ENCODE measurements around the gene CTBP2. TPM values are rescaled to one million over a fixed set of nuclear protein-coding genes. Genes with fewer than 3 reads are reported as not detected.

Gene CTBP2
- total and polyA plus RNA-seq, 10 of the 15 experiments (the other 5 are each of a cell fraction or from before 2014, with no cell fraction given), result 0.02 to 0.72 (median 0.06) TPM; not detected in 2

DNA sequence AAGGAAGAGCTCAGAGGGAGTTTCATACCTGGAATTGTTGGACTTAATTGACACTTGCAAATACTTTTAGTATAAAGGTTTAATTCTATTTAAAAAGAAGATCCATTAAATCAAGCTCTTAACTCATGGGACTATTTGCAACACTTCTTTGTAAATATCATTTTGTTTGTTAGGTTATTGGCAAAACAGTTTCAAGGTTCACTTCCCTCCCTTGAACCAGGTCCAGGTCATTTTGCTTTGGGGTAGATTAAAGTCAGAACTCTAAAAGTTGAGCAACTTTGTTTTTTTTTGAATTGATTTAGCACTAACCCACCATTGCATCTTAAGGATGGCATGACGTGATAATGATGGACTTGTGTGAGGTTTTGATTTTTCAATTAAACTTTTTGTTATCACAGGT lies 172.6 kb downstream of the CTBP2 start (continued):
- TF ChIP-seq, protein P1, sequence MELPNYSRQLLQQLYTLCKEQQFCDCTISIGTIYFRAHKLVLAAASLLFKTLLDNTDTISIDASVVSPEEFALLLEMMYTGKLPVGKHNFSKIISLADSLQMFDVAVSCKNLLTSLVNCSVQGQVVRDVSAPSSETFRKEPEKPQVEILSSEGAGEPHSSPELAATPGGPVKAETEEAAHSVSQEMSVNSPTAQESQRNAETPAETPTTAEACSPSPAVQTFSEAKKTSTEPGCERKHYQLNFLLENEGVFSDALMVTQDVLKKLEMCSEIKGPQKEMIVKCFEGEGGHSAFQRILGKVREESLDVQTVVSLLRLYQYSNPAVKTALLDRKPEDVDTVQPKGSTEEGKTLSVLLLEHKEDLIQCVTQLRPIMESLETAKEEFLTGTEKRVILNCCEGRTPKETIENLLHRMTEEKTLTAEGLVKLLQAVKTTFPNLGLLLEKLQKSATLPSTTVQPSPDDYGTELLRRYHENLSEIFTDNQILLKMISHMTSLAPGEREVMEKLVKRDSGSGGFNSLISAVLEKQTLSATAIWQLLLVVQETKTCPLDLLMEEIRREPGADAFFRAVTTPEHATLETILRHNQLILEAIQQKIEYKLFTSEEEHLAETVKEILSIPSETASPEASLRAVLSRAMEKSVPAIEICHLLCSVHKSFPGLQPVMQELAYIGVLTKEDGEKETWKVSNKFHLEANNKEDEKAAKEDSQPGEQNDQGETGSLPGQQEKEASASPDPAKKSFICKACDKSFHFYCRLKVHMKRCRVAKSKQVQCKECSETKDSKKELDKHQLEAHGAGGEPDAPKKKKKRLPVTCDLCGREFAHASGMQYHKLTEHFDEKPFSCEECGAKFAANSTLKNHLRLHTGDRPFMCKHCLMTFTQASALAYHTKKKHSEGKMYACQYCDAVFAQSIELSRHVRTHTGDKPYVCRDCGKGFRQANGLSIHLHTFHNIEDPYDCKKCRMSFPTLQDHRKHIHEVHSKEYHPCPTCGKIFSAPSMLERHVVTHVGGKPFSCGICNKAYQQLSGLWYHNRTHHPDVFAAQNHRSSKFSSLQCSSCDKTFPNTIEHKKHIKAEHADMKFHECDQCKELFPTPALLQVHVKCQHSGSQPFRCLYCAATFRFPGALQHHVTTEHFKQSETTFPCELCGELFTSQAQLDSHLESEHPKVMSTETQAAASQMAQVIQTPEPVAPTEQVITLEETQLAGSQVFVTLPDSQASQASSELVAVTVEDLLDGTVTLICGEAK (IDR thresholded peaks at IDR 0.05; ENCODE audit: borderline replicate concordance), result no peak
- TF ChIP-seq POU2F2 (IDR thresholded peaks at IDR 0.05; ENCODE audit: borderline replicate concordance, low read depth, low read length), result no peak
- TF ChIP-seq, protein P2, sequence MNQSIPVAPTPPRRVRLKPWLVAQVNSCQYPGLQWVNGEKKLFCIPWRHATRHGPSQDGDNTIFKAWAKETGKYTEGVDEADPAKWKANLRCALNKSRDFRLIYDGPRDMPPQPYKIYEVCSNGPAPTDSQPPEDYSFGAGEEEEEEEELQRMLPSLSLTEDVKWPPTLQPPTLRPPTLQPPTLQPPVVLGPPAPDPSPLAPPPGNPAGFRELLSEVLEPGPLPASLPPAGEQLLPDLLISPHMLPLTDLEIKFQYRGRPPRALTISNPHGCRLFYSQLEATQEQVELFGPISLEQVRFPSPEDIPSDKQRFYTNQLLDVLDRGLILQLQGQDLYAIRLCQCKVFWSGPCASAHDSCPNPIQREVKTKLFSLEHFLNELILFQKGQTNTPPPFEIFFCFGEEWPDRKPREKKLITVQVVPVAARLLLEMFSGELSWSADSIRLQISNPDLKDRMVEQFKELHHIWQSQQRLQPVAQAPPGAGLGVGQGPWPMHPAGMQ (IDR thresholded peaks at IDR 0.05; ENCODE audit: borderline replicate concordance), result no peak

DNA sequence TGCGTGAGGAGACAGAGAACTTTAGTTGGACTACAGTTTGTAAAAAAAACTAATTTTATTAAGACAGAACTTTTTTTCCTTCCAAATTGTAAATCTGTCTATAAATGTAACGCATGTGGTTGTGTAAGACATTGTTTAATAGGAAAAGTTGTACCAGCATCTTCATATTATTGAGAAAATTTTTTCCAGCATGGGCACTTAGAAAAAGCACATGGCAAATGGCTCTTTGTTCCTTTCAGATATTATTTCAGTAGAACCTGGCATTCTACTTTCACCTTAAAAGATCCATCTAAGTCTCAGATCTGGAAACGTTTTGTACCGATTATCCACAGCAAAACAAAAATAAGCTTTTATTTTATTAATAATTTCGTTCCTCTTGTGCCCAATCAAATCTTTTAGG lies 175.2 kb downstream of the CTBP2 start:
- 87% methylated on average over 5 of the region's 5 CpGs for WGBS (ENCODE audit: insufficient coverage, insufficient replicate concordance, low lambda C conversion rate, missing lambda C conversion rate)
- no peak overlapping the region for H3K9ac ChIP-seq (ENCODE audit: control insufficient read depth, insufficient read depth, low read length)
- ChIA-PET SMC1A (ENCODE audit: uncharacterized antibody, unreplicated experiment) (no interaction called here), POLR2A (no interaction called here), RAD21 (ENCODE audit: unreplicated experiment) (no interaction called here), CTCF (no interaction called here)
- H2AFZ ChIP-seq (ENCODE audit: control insufficient read depth, low read depth, low read length), result no peak overlapping the region
- ATAC-seq, result no peak
- no peak for FAIRE-seq
- no peak overlapping the region for H3K4me2 ChIP-seq (ENCODE audit: control insufficient read depth, insufficient read depth)
- H3K79me2 ChIP-seq (ENCODE audit: control insufficient read depth, insufficient read depth, low read length), result no peaks in the 10 kb centered on the region
- no peak for DNase-seq (ENCODE audit: low read depth, low spot score)
- no peaks in the 10 kb centered on the region for H3K27me3 ChIP-seq (replicated peaks in 1 of 2; ENCODE audit: control insufficient read depth in 2 of 2, insufficient read depth in 2 of 2, low read length in 1 of 2)
- intact Hi-C loops (cut with micrococcal nuclease; ENCODE audit: unreplicated experiment) (no loop called here), in situ Hi-C loops (cut with MboI) (no loop called here)
- no peak overlapping the region for H3K4me3 ChIP-seq
- BruUV-seq (replicated peaks), result no TSS peak
- H3K9me3 ChIP-seq (replicated peaks; ENCODE audit: control insufficient read depth, insufficient read depth, low read length), result no peaks in the 10 kb centered on the region
- H4K20me1 ChIP-seq (ENCODE audit: control insufficient read depth, insufficient read depth), result no peaks in the 10 kb centered on the region
- no peak overlapping the region for H3K27ac ChIP-seq (ENCODE audit: control insufficient read depth, insufficient read depth)
- H3K4me1 ChIP-seq (ENCODE audit: control insufficient read depth, insufficient read depth, low read length), result peaks cover 9% of the 10 kb centered on the region
- H3K36me3 ChIP-seq (ENCODE audit: control insufficient read depth in 2 of 2, insufficient read depth in 2 of 2, low read length in 1 of 2), result peaks cover 8% of the 10 kb centered on the region in 2 experiments
- TF ChIP-seq ATF7 (IDR thresholded peaks at IDR 0.05; ENCODE audit: low read depth) (no peak), NRF1 (conservative IDR thresholded peaks at IDR 0.05; ENCODE audit: low read depth, low read length) (no peak), EED (IDR thresholded peaks at IDR 0.05; ENCODE audit: low read depth) (no peak), ZSCAN29 (IDR thresholded peaks at IDR 0.05) (no peak), FOXK2 (IDR thresholded peaks at IDR 0.05) (no peak)
- TF ChIP-seq, protein P3, sequence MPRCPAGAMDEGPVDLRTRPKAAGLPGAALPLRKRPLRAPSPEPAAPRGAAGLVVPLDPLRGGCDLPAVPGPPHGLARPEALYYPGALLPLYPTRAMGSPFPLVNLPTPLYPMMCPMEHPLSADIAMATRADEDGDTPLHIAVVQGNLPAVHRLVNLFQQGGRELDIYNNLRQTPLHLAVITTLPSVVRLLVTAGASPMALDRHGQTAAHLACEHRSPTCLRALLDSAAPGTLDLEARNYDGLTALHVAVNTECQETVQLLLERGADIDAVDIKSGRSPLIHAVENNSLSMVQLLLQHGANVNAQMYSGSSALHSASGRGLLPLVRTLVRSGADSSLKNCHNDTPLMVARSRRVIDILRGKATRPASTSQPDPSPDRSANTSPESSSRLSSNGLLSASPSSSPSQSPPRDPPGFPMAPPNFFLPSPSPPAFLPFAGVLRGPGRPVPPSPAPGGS (IDR thresholded peaks at IDR 0.05; ENCODE audit: borderline replicate concordance, insufficient read depth, low read depth, low read length, poor library complexity, severe bottlenecking), result no peak
- TF ChIP-seq, protein P4, sequence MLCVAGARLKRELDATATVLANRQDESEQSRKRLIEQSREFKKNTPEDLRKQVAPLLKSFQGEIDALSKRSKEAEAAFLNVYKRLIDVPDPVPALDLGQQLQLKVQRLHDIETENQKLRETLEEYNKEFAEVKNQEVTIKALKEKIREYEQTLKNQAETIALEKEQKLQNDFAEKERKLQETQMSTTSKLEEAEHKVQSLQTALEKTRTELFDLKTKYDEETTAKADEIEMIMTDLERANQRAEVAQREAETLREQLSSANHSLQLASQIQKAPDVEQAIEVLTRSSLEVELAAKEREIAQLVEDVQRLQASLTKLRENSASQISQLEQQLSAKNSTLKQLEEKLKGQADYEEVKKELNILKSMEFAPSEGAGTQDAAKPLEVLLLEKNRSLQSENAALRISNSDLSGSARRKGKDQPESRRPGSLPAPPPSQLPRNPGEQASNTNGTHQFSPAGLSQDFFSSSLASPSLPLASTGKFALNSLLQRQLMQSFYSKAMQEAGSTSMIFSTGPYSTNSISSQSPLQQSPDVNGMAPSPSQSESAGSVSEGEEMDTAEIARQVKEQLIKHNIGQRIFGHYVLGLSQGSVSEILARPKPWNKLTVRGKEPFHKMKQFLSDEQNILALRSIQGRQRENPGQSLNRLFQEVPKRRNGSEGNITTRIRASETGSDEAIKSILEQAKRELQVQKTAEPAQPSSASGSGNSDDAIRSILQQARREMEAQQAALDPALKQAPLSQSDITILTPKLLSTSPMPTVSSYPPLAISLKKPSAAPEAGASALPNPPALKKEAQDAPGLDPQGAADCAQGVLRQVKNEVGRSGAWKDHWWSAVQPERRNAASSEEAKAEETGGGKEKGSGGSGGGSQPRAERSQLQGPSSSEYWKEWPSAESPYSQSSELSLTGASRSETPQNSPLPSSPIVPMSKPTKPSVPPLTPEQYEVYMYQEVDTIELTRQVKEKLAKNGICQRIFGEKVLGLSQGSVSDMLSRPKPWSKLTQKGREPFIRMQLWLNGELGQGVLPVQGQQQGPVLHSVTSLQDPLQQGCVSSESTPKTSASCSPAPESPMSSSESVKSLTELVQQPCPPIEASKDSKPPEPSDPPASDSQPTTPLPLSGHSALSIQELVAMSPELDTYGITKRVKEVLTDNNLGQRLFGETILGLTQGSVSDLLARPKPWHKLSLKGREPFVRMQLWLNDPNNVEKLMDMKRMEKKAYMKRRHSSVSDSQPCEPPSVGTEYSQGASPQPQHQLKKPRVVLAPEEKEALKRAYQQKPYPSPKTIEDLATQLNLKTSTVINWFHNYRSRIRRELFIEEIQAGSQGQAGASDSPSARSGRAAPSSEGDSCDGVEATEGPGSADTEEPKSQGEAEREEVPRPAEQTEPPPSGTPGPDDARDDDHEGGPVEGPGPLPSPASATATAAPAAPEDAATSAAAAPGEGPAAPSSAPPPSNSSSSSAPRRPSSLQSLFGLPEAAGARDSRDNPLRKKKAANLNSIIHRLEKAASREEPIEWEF (IDR thresholded peaks at IDR 0.05; ENCODE audit: insufficient replicate concordance, low read depth, low read length), result no peak

All from GM12878 (cell line).